Loucy (cell line): ENCODE results near the gene BPIFB4.

Experiments used
- H2AFZ ChIP-seq: fragments of 200-600 bp; sonication (generic); 2 replicates; pipeline ENCODE4 v1.6.0; 2016; ENCODE audit warnings: antibody characterized with exemption, mild to moderate bottlenecking, low read length, moderate library complexity
- H3F3A ChIP-seq: fragments of 200-600 bp; 2 replicates; pipeline ENCODE4 v1.6.0; 2016; ENCODE audit warnings: antibody characterized with exemption, low read depth, mild to moderate bottlenecking
- H3K27me3 ChIP-seq: fragments of 200-600 bp; sonication (generic); 2 replicates; pipeline ENCODE4 v1.6.1; 2014; ENCODE audit warnings: low read length, mild to moderate bottlenecking; ENCODE audit not compliant: insufficient read depth, poor library complexity, severe bottlenecking
- H3K36me3 ChIP-seq: fragments of 200-600 bp; sonication (generic); 2 replicates; pipeline ENCODE4 v1.6.1; 2016; ENCODE audit warnings: low read length; ENCODE audit not compliant: insufficient read depth
- H3K4me1 ChIP-seq: fragments of 200-600 bp; sonication (generic); 2 replicates; pipeline ENCODE4 v1.5.1; 2014; ENCODE audit warnings: low read length, mild to moderate bottlenecking; ENCODE audit not compliant: insufficient read depth, poor library complexity, severe bottlenecking
- H3K4me2 ChIP-seq: fragments of 200-600 bp; sonication (generic); 2 replicates; pipeline ENCODE4 v1.6.0; 2014; ENCODE audit warnings: antibody characterized with exemption, low read length, low read depth, mild to moderate bottlenecking; ENCODE audit not compliant: poor library complexity, severe bottlenecking
- H3K4me3 ChIP-seq: fragments of 200-600 bp; sonication (generic); 2 replicates; pipeline ENCODE4 v1.5.1; 2014; ENCODE audit warnings: low read length, mild to moderate bottlenecking, mixed read lengths; ENCODE audit not compliant: poor library complexity, severe bottlenecking
- H3K79me2 ChIP-seq: fragments of 200-600 bp; sonication (generic); 2 replicates; pipeline ENCODE4 v1.6.1; 2014; ENCODE audit warnings: low read length; ENCODE audit not compliant: insufficient read depth
- H3K9ac ChIP-seq: fragments of 200-600 bp; sonication (generic); 2 replicates; pipeline ENCODE4 v1.6.0; 2014; ENCODE audit warnings: mild to moderate bottlenecking, low read depth, low read length, moderate library complexity; ENCODE audit not compliant: poor library complexity, severe bottlenecking
- H3K9me2 ChIP-seq: fragments of 200-600 bp; sonication (generic); replicated peaks from 2 replicates; pipeline ENCODE4 v1.6.1; 2016; ENCODE audit warnings: low read depth, low read length, mixed read lengths
- H3K9me3 ChIP-seq: fragments of 200-600 bp; sonication (generic); 2 replicates; pipeline ENCODE4 v1.6.1; 2014; ENCODE audit warnings: mild to moderate bottlenecking, antibody characterized with exemption, low read length, low read depth; ENCODE audit not compliant: insufficient read depth
- H4K20me1 ChIP-seq: fragments of 200-600 bp; sonication (generic); 2 replicates; pipeline ENCODE4 v1.6.0; 2014; ENCODE audit warnings: antibody characterized with exemption, low read length, mild to moderate bottlenecking; ENCODE audit not compliant: insufficient read depth, poor library complexity, severe bottlenecking
- EZH2phosphoT487 ChIP-seq: fragments of 200-600 bp; IDR thresholded peaks from 2 replicates; pipeline ENCODE4 v1.6.1; 2018; ENCODE audit warnings: antibody characterized with exemption, mild to moderate bottlenecking, moderate library complexity, borderline replicate concordance
- TF ChIP-seq, protein P1 (sequence below): fragments of 200-600 bp; sonication (generic); conservative IDR thresholded peaks from 2 replicates; pipeline ENCODE4 v1.5.1; 2014; ENCODE audit warnings: mild to moderate bottlenecking, antibody characterized with exemption, low read length

The BPIFB4 gene

DNA sequence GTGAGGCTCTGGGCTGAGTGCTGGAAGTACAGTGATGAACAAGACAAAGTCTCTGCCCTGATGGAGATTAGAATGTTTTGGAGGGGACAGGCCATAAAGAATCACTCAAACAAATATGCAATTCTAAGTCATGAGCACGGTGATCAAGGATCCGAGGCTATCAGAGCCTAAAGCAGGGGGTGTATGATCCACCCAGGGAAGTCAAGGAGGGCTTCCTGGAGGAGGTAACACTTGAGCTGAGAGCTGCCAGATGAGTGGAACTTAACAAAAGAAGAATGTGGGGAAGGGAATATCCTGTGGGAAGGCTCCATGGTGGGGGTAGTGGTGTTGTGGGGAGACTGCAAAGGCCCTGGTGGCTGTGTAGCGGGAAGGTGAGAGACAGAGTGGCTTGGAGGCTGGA, 12.2 kb downstream of the BPIFB4 start:
- no peak overlapping the region for H3K4me2 ChIP-seq
- no peak overlapping the region for H3K4me3 ChIP-seq
- no peaks in the 10 kb centered on the region for H3K9me3 ChIP-seq
- TF ChIP-seq EZH2phosphoT487, result no peak
- TF ChIP-seq, protein P1, sequence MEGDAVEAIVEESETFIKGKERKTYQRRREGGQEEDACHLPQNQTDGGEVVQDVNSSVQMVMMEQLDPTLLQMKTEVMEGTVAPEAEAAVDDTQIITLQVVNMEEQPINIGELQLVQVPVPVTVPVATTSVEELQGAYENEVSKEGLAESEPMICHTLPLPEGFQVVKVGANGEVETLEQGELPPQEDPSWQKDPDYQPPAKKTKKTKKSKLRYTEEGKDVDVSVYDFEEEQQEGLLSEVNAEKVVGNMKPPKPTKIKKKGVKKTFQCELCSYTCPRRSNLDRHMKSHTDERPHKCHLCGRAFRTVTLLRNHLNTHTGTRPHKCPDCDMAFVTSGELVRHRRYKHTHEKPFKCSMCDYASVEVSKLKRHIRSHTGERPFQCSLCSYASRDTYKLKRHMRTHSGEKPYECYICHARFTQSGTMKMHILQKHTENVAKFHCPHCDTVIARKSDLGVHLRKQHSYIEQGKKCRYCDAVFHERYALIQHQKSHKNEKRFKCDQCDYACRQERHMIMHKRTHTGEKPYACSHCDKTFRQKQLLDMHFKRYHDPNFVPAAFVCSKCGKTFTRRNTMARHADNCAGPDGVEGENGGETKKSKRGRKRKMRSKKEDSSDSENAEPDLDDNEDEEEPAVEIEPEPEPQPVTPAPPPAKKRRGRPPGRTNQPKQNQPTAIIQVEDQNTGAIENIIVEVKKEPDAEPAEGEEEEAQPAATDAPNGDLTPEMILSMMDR, result no peak
- no peak overlapping the region for H3K9ac ChIP-seq
- H3K79me2 ChIP-seq, result no peaks in the 10 kb centered on the region
- no peaks in the 10 kb centered on the region for H3K36me3 ChIP-seq
- H3K4me1 ChIP-seq, result no peaks in the 10 kb centered on the region
- no peaks in the 10 kb centered on the region for H4K20me1 ChIP-seq
- H3K27me3 ChIP-seq, result no peaks in the 10 kb centered on the region
- H3K9me2 ChIP-seq, result no peaks in the 10 kb centered on the region
- H3F3A ChIP-seq, result no peaks in the 10 kb centered on the region
- no peak overlapping the region for H2AFZ ChIP-seq

DNA sequence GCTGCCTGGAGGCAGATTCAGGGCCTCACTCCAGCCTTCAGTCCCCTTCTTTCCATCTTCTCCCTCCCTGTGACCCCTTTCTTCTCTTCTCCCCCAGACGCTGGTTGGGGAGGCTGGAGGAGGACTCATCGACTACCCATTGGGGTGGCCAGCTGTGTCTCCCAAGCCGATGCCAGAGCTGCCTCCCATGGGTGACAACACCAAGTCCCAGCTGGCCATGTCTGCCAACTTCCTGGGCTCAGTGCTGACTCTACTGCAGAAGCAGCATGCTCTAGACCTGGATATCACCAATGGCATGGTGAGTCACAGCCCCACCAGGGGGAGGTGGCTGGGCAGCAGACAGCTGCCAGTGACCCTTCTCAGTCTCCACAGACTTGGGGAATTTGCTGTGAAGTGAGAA, 12.9 kb downstream of the BPIFB4 start:
- H3K9ac ChIP-seq, result no peak overlapping the region
- no peaks in the 10 kb centered on the region for H3K4me1 ChIP-seq
- H3F3A ChIP-seq, result no peaks in the 10 kb centered on the region
- H3K9me2 ChIP-seq, result no peaks in the 10 kb centered on the region
- H3K27me3 ChIP-seq, result no peaks in the 10 kb centered on the region
- no peaks in the 10 kb centered on the region for H3K79me2 ChIP-seq
- TF ChIP-seq, protein P1, result no peak
- TF ChIP-seq EZH2phosphoT487, result no peak
- no peak overlapping the region for H3K4me2 ChIP-seq
- H4K20me1 ChIP-seq, result no peaks in the 10 kb centered on the region
- H3K9me3 ChIP-seq, result no peaks in the 10 kb centered on the region
- no peaks in the 10 kb centered on the region for H3K36me3 ChIP-seq
- no peak overlapping the region for H2AFZ ChIP-seq
- H3K4me3 ChIP-seq, result no peak overlapping the region

- no peak overlapping the region for H3K9ac ChIP-seq
- no peak overlapping the region for H3K4me2 ChIP-seq
- no peaks in the 10 kb centered on the region for H3K27me3 ChIP-seq
- TF ChIP-seq, protein P1, result no peak
- TF ChIP-seq EZH2phosphoT487, result no peak
- H3K9me2 ChIP-seq, result no peaks in the 10 kb centered on the region
- no peak overlapping the region for H3K4me3 ChIP-seq
- no peaks in the 10 kb centered on the region for H3F3A ChIP-seq
- H3K9me3 ChIP-seq, result no peaks in the 10 kb centered on the region
- H3K4me1 ChIP-seq, result no peaks in the 10 kb centered on the region
- no peaks in the 10 kb centered on the region for H3K36me3 ChIP-seq
- no peak overlapping the region for H2AFZ ChIP-seq
- H3K79me2 ChIP-seq, result no peaks in the 10 kb centered on the region
- H4K20me1 ChIP-seq, result no peaks in the 10 kb centered on the region
These were observed 13.6 kb downstream of the BPIFB4 start for GRCh38 chr20:33093074-33093473.
